C4-2B (cell line): ENCODE measurements around the gene FOXS1.

ENCODE experiments used
- CTCF ChIP-seq: fragments of 450-650 bp; conservative IDR thresholded peaks from 2 replicates; pipeline ENCODE4 v1.5.1; 2017; ENCODE audit warnings: mild to moderate bottlenecking
- ZFX ChIP-seq: fragments of 450-650 bp; IDR thresholded peaks from 2 replicates; pipeline ENCODE4 v1.6.1; 2017

- no peak for TF ChIP-seq CTCF
- no peak for TF ChIP-seq ZFX
Observed at GRCh38 chr20:31863296-31864085, 18.1 kb upstream of the FOXS1 start.
